GM12801 (cell line): ENCODE results near the gene DNAH14.

ENCODE experiments used
- TF ChIP-seq, protein P1 (sequence below): IDR thresholded peaks from one replicate; pipeline ENCODE4 v1.5.1; 2011; ENCODE audit warnings: control low read depth; ENCODE audit not compliant: insufficient read length; ENCODE audit errors: extremely low read depth

DNAH14 gene

DNA sequence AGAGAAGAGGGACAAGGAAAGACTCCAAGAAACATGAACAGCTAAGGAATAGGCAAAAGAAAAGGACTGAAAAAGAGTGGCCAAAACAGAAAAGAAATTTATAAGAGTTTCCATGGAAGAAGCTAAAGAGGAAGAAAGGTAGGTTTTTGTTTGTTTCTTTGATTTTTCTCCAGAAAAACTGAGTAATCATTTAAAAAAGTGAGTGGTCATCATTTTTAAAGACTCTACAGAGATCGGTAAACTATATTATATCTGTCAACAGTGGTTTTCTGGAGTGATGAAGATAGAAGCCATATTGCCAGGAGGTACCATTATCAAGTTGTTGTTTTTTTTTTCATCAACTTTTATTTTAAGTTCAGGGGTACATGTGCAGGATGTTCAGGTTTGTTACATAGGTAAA lies 202.4 kb downstream of the DNAH14 start:
- TF ChIP-seq, protein P1, sequence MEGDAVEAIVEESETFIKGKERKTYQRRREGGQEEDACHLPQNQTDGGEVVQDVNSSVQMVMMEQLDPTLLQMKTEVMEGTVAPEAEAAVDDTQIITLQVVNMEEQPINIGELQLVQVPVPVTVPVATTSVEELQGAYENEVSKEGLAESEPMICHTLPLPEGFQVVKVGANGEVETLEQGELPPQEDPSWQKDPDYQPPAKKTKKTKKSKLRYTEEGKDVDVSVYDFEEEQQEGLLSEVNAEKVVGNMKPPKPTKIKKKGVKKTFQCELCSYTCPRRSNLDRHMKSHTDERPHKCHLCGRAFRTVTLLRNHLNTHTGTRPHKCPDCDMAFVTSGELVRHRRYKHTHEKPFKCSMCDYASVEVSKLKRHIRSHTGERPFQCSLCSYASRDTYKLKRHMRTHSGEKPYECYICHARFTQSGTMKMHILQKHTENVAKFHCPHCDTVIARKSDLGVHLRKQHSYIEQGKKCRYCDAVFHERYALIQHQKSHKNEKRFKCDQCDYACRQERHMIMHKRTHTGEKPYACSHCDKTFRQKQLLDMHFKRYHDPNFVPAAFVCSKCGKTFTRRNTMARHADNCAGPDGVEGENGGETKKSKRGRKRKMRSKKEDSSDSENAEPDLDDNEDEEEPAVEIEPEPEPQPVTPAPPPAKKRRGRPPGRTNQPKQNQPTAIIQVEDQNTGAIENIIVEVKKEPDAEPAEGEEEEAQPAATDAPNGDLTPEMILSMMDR: no peak

DNA sequence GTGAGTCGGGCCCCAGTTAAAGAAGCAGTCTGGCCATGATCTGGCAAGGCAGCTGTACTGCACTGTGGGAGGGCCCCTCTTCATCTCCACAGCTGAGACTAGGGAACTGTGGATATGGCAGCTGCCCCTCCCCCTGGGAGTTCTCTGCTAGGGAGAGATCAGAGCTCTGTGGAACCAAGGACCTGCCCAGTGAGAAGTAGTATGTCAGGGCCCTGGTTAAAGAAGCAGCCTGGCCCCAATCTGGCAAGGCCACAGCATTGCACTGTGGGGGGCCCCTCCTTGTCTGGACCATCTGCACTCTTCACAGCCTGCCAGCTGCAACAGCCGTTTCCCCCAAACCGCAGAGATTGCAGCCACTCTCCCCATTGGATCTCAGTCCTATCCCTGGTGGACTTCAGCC lies 208.5 kb downstream of the DNAH14 start:
- TF ChIP-seq, protein P1: no peak

DNA sequence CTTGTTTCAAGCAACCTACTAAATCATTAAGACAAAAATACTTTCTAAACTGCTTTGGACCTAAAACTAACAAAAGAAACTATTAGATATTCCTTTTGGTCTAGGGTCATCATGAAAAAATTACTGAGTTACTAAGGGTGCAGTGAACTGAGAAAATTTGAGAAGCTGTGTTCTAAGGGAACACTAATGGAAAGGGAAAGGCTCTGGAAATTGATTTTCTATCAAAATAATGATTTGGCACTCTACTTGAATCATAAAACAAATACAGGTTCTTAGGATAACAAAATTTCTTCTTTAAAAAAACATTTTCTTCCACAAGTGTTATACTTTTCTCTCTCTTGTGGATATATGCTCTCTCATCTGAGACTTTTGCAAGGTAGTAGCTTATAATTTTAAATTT lies 213.5 kb downstream of the DNAH14 start:
- TF ChIP-seq, protein P1: no peak

DNA sequence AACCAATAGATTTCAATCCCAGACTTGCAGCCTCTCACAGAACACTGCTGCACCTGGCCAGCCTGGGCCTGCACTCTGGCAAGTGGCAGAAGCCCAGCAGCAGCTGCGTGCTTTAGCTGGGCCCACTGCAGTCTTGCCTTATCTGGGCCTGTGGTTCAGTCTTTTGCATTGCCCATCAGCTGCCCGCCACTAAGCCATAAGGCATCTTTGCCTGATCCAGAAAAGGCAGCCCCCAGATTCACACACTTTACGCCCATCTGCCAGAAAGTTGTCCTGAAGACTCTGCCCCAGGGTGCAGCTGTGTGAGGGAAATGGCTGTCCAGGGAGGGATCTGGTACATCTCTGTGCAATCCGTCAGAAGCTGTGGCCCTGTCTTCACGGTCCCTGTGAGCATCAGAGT lies 217.0 kb downstream of the DNAH14 start:
- TF ChIP-seq, protein P1: no peak

DNA sequence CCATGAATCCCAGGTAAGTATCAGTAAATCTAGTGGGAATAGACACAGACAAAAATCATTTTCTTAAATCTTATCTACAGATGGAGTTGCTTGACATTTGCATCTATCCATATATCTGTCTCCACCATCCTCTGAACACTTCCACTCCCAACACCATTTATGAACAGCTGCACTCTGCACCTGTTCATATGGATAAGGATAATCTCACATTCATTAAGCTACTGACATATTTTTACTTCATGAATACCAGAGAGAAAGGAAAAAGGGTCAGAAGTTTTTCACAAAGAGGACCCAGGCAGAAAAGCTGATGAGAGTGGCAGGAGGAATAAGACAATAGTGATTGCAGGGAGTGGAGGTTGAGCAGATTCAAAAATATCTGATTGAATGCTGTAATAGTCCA lies 222.6 kb downstream of the DNAH14 start:
- TF ChIP-seq, protein P1: no peak

DNA sequence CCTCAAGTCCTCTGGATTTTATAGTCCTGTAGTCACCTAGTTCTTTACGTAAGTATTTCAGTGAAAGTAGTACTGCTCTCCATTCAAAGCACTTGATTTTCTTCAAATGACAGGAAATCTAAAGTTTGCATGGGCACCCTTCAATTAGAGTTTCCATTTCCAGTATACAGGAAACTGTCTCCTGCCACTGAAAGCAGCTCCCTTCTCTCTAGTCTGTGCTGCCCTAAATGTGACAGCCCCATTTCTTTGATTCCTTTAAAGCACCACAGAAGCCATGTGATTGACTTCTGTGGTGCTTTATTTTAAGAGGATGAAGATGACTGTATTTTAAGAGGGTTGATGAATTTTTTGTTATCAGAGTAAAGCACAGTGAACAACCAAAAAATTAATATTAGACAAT lies 226.1 kb downstream of the DNAH14 start:
- TF ChIP-seq, protein P1: no peak

DNA sequence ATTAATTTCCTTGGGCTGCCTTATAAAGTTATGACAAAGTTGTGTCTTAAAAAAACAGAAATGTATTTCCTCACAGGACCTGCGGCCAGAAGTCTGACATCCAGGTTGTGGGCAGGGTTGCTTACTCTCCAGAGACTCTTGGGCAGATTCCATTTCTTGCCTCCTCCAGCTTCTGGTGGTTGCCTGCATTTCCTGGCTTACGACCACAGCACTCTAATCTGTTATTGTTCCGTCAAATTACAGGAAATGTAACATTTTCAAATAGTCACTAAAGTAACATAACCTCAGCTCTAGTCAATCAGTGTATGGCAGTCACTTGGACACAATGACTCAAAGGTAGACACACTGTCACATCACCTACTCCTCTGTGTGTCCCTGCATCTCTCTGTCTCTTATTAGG lies 226.8 kb downstream of the DNAH14 start:
- TF ChIP-seq, protein P1: no peak

DNA sequence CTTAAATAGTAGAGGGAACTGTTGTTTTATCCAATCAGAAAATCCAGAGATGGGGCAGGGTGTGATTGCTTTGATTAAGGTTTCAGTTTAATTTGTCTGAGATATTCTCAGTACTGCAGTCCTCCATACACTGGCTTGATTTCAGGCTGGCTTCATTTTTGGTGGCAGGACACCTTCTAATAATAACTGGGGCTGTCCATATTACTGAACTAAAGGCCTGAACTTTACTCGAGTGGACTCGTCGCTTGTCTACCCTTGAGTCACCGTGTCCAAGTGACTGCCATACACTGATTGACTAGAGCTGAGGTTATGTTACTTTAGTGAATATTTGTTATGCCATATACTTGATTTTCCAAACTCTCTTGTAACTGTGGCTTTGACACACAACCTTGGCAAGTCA lies 228.8 kb downstream of the DNAH14 start:
- TF ChIP-seq, protein P1: no peak
